H1 (cell line): ENCODE results near the gene CDH10. TPM values are rescaled to one million over a fixed set of nuclear protein-coding genes. Genes with fewer than 3 reads are reported as not detected.

Experiments used
- CTCF ChIA-PET: fragments of 300-600 bp; sonication (Branson Sonifier 250); formaldehyde crosslinking; loops from one replicate; lab custom pipeline; 2021; ENCODE audit not compliant: partially characterized antibody; lab: Charles Lee
- POLR2A ChIA-PET: fragments of 300-600 bp; sonication (Branson Sonifier 250); formaldehyde crosslinking; loops from one replicate; lab custom pipeline; 2021; ENCODE audit warnings: inconsistent platforms; ENCODE audit not compliant: partially characterized antibody; lab: Charles Lee
- DNase-seq, 2 experiments: peaks; one replicate each; pipeline versions ENCODE4 v3.0.0 to v3.0.0-alpha.2; 2010 to 2022; ENCODE audit warnings: low spot score in 2 of 2, low read depth in 1 of 2, mixed read lengths in 1 of 2
- FAIRE-seq: peaks from 2 replicates; lab custom pipeline; 2011; peaks lifted over from hg19 to GRCh38; lab: Jason Lieb, UNC
- H2AFZ ChIP-seq: 2 replicates; pipeline ENCODE4 v1.8.1; 2012; ENCODE audit warnings: low read length, inconsistent platforms
- H2AK5ac ChIP-seq: 2 replicates; pipeline ENCODE4 v1.6.1; 2013; ENCODE audit warnings: low read depth, low read length
- H2BK120ac ChIP-seq: replicated peaks from 2 replicates; pipeline ENCODE3; 2013; ENCODE audit warnings: low read depth, low read length, inconsistent platforms
- H2BK12ac ChIP-seq: 2 replicates; pipeline ENCODE4 v1.6.1; 2013; ENCODE audit warnings: low read depth, low read length
- H2BK15ac ChIP-seq: 2 replicates; pipeline ENCODE4 v1.6.1; 2013; ENCODE audit warnings: low read length
- H2BK20ac ChIP-seq: 2 replicates; pipeline ENCODE4 v1.6.1; 2013; ENCODE audit warnings: low read length
- H2BK5ac ChIP-seq: 2 replicates; pipeline ENCODE4 v1.6.1; 2013; ENCODE audit warnings: low read depth, low read length
- H3K14ac ChIP-seq: 2 replicates; pipeline ENCODE4 v1.6.1; 2013; ENCODE audit warnings: inconsistent platforms; ENCODE audit not compliant: insufficient read length
- H3K18ac ChIP-seq: 2 replicates; pipeline ENCODE4 v1.6.1; 2013; ENCODE audit warnings: low read length; ENCODE audit errors: extremely low read depth
- H3K23ac ChIP-seq: 2 replicates; pipeline ENCODE4 v1.6.1; 2013; ENCODE audit warnings: inconsistent platforms; ENCODE audit not compliant: insufficient read length
- H3K23me2 ChIP-seq: 2 replicates; pipeline ENCODE4 v1.6.1; 2013; ENCODE audit warnings: low read depth, low read length
- H3K27ac ChIP-seq: 2 replicates; pipeline ENCODE4 v1.6.1; 2011; ENCODE audit warnings: low read depth, low read length, inconsistent platforms
- H3K27me3 ChIP-seq, 4 experiments: replicated peaks in 1 of 4; 1 replicate in 1 of 4; 2 replicates in 3 of 4; pipeline versions ENCODE4 v1.6.1 to v1.8.1; 2011 to 2013; ENCODE audit warnings: low read length in 3 of 4, mild to moderate bottlenecking in 3 of 4, inconsistent platforms in 2 of 4, mixed read lengths in 2 of 4, moderate library complexity in 1 of 4; ENCODE audit not compliant: control insufficient read depth in 3 of 4, insufficient read depth in 3 of 4; ENCODE audit errors: extremely low read depth in 1 of 4
- H3K36me3 ChIP-seq, 4 experiments: 2 replicates each; pipeline versions ENCODE4 v1.6.1 to v1.8.1; 2011 to 2013; ENCODE audit warnings: mild to moderate bottlenecking in 4 of 4, low read length in 3 of 4, moderate library complexity in 2 of 4, control low read depth in 1 of 4, inconsistent platforms in 1 of 4; ENCODE audit not compliant: insufficient read depth in 4 of 4, control insufficient read depth in 2 of 4
- H3K4ac ChIP-seq: replicated peaks from 2 replicates; pipeline ENCODE3; 2013; ENCODE audit warnings: low read length, low read depth, mixed read lengths, inconsistent platforms; ENCODE audit not compliant: insufficient read length
- H3K4me1 ChIP-seq, 4 experiments: replicated peaks in 1 of 4; 1 replicate in 1 of 4; 2 replicates in 3 of 4; pipeline versions ENCODE4 v1.6.1 to v1.8.1; 2011 to 2013; ENCODE audit warnings: low read length in 3 of 4, inconsistent platforms in 2 of 4, mixed read lengths in 1 of 4; ENCODE audit not compliant: insufficient read depth in 4 of 4, control insufficient read depth in 3 of 4
- H3K4me2 ChIP-seq, 2 experiments: 2 replicates each; pipeline versions ENCODE4 v1.6.1 to v1.8.1; 2011 to 2013; ENCODE audit warnings: low read depth in 2 of 2, low read length in 2 of 2, control low read depth in 1 of 2, inconsistent platforms in 1 of 2, mild to moderate bottlenecking in 1 of 2; ENCODE audit not compliant: insufficient read depth in 1 of 2
- H3K4me3 ChIP-seq, 4 experiments: fragments of 200-600, 300-600 bp in 1 of 4; sonication (generic), shearing (Covaris generic), sonication (Bioruptor Twin) in 1 of 4; 2 replicates each; pipeline versions ENCODE4 v1.5.1 to v1.8.1; 2011 to 2016; ENCODE audit warnings: low read length in 4 of 4, low read depth in 3 of 4, control low read depth in 2 of 4, inconsistent platforms in 2 of 4, mild to moderate bottlenecking in 2 of 4, mixed read lengths in 1 of 4, moderate library complexity in 1 of 4; ENCODE audit not compliant: insufficient read depth in 2 of 4; ENCODE audit errors: extremely low read depth in 1 of 4
- H3K56ac ChIP-seq: replicated peaks from 2 replicates; pipeline ENCODE3; 2013; ENCODE audit warnings: low read depth, mild to moderate bottlenecking, mixed read lengths, low read length, inconsistent platforms; ENCODE audit not compliant: insufficient read length
- H3K79me1 ChIP-seq: 2 replicates; pipeline ENCODE4 v1.6.1; 2013; ENCODE audit warnings: low read depth, low read length, control low read depth
- H3K79me2 ChIP-seq, 2 experiments: 2 replicates each; pipeline versions ENCODE4 v1.6.1 to v1.8.1; 2012 to 2013; ENCODE audit warnings: low read length in 2 of 2, mild to moderate bottlenecking in 2 of 2, inconsistent platforms in 1 of 2; ENCODE audit not compliant: insufficient read depth in 2 of 2, control insufficient read depth in 1 of 2
- H3K9ac ChIP-seq, 4 experiments: replicated peaks in 1 of 4; 1 replicate in 1 of 4; 2 replicates in 3 of 4; pipeline versions ENCODE4 v1.6.1 to v1.8.1; 2011 to 2013; ENCODE audit warnings: low read depth in 3 of 4, low read length in 3 of 4, control low read depth in 2 of 4, mild to moderate bottlenecking in 2 of 4, moderate library complexity in 2 of 4, inconsistent platforms in 1 of 4; ENCODE audit errors: extremely low read depth in 1 of 4
- H3K9me3 ChIP-seq, 2 experiments: 2 replicates each; pipeline versions ENCODE4 v1.6.1 to v1.8.1; 2012 to 2013; ENCODE audit warnings: mild to moderate bottlenecking in 2 of 2, moderate library complexity in 2 of 2, control low read depth in 1 of 2, inconsistent platforms in 1 of 2, low read depth in 1 of 2, low read length in 1 of 2, mixed read lengths in 1 of 2; ENCODE audit not compliant: insufficient read depth in 2 of 2
- H4K20me1 ChIP-seq, 2 experiments: replicated peaks in 1 of 2; 2 replicates each; pipeline versions ENCODE3 to v1.8.1; 2011 to 2013; ENCODE audit warnings: inconsistent platforms in 2 of 2, low read length in 2 of 2, mild to moderate bottlenecking in 1 of 2; ENCODE audit not compliant: insufficient read depth in 2 of 2, control insufficient read depth in 1 of 2
- H4K5ac ChIP-seq: 2 replicates; pipeline ENCODE4 v1.6.1; 2013; ENCODE audit warnings: low read length, low read depth, mixed read lengths, inconsistent platforms; ENCODE audit not compliant: insufficient read length
- H4K8ac ChIP-seq: 2 replicates; pipeline ENCODE4 v1.8.0; 2013; ENCODE audit warnings: mild to moderate bottlenecking, moderate library complexity, low read length, inconsistent platforms; ENCODE audit not compliant: insufficient read depth; ENCODE audit errors: extremely low read depth
- H4K91ac ChIP-seq: replicated peaks from 2 replicates; pipeline ENCODE3; 2013; ENCODE audit warnings: low read length, mixed read lengths, inconsistent platforms; ENCODE audit not compliant: insufficient read length
- BRCA1 ChIP-seq: IDR thresholded peaks from 2 replicates; pipeline ENCODE4 v1.6.1; 2012; ENCODE audit warnings: low read depth, low read length, improper control_type of control experiment
- CBX8 ChIP-seq: fragments of 300-800, 300-1000 bp; sonication (generic); IDR thresholded peaks from 2 replicates; pipeline ENCODE4 v1.7.1; 2016; ENCODE audit warnings: low read depth, low read length, borderline replicate concordance
- HDAC2 ChIP-seq, 2 experiments: fragments of 300-600 bp in 1 of 2; sonication (generic) in 1 of 2; IDR thresholded peaks; 2 replicates each; pipeline ENCODE4 v1.6.1; 2011 to 2012; ENCODE audit warnings: low read depth in 2 of 2, low read length in 2 of 2, mild to moderate bottlenecking in 2 of 2, moderate library complexity in 2 of 2, borderline replicate concordance in 1 of 2, inconsistent platforms in 1 of 2
- SIX5 ChIP-seq: IDR thresholded peaks from 2 replicates; pipeline ENCODE4 v1.6.1; 2011; ENCODE audit warnings: mild to moderate bottlenecking, low read depth, low read length
- SUZ12 ChIP-seq: fragments of 200-600 bp; sonication (generic); IDR thresholded peaks from 2 replicates; pipeline ENCODE4 v1.6.1; 2012; ENCODE audit warnings: mild to moderate bottlenecking, inconsistent platforms, low read length, moderate library complexity, mixed read lengths
- TAF1 ChIP-seq: IDR thresholded peaks from 2 replicates; pipeline ENCODE4 v1.6.1; 2011; ENCODE audit warnings: mild to moderate bottlenecking, low read depth, low read length
- TCF12 ChIP-seq: IDR thresholded peaks from 2 replicates; pipeline ENCODE4 v1.6.1; 2011; ENCODE audit warnings: low read depth, mild to moderate bottlenecking, low read length
- WGBS, 2 experiments: shearing (Covaris generic) in 1 of 2; methylation state at CpG; one replicate each; pipeline versions ENCODE4 v1.1.6 to v1.1.7; 2013 to 2015; ENCODE audit warnings: low lambda C conversion rate in 2 of 2, mixed read lengths in 2 of 2, inconsistent platforms in 1 of 2, low coverage in 1 of 2, missing lambda C conversion rate in 1 of 2; ENCODE audit not compliant: insufficient replicate concordance in 2 of 2, insufficient coverage in 1 of 2, insufficient read length in 1 of 2; ENCODE audit errors: extremely low coverage in 1 of 2, missing lambda C conversion rate in 1 of 2; 5-methylcytosine and 5-hydroxymethylcytosine counted together
- polyA plus RNA-seq, 7 experiments: library from polyadenylated mRNA; depleted of rRNA in 3 of 7; stranded (reverse) in 5 of 7; unstranded in 2 of 7; fragments of >200 nt in 5 of 7; fragments of 200-250 nt in 2 of 7; gene quantifications; 1 replicate in 5 of 7; 2 replicates in 1 of 7; 4 replicates in 1 of 7; pipeline versions ENCODE4 v1.2.1 to v1.2.3, GENCODE V29; 2011 to 2013; ENCODE audit warnings: missing spikeins in 2 of 7, mixed read lengths in 2 of 7
- total RNA-seq: library from RNA; stranded (reverse); fragmentation: NEBNext Ultra II Directional; extraction: Animal tissue kit (Norgen Biotek cat#: 25700); gene quantifications from 2 replicates; pipeline ENCODE4 v1.2.1, GENCODE V29; 2021
- TF ChIP-seq, protein P1 (sequence below): IDR thresholded peaks from 2 replicates; pipeline ENCODE4 v1.6.1; 2011; ENCODE audit warnings: low read length, improper control_type of control experiment

The CDH10 gene
- total and polyA plus RNA-seq, 2 of the 8 experiments (the other 6 are each of a cell fraction or from before 2014, with no cell fraction given): 0.11 TPM; not detected in 1

GRCh38 chr5:24538346-24538745 is 106.4 kb downstream of the CDH10 start:
- H3K27me3 ChIP-seq: no peaks in the 10 kb centered on the region
- WGBS, 2 experiments: 95% methylated on average over 1 of the region's 1 CpG; no CpG with 5 or more reads in 1 of the 2 experiments
- CTCF ChIA-PET: interaction anchor here (1.2 kb wide), 1 partner anchor 14 kb away, joined by 3 read pairs; no protein-coding TSS in a partner anchor
- POLR2A ChIA-PET: no interaction called here
- no peak overlapping the region for H4K91ac ChIP-seq
- no peak overlapping the region for H2BK20ac ChIP-seq
- no peak overlapping the region for H2BK120ac ChIP-seq
- no peak overlapping the region for H3K4ac ChIP-seq
- no peaks in the 10 kb centered on the region for H3K79me1 ChIP-seq
- no peaks in the 10 kb centered on the region for H3K36me3 ChIP-seq
- TF ChIP-seq TAF1 (no peak), CBX8 (no peak), SUZ12 (no peak), SIX5 (no peak), HDAC2 (IDR thresholded peaks at IDR 0.05; ENCODE audit: borderline replicate concordance in 1 of 2, low read depth in 2 of 2, low read length in 2 of 2) (no peak), TCF12 (no peak), BRCA1 (no peak)
- TF ChIP-seq, protein P1, sequence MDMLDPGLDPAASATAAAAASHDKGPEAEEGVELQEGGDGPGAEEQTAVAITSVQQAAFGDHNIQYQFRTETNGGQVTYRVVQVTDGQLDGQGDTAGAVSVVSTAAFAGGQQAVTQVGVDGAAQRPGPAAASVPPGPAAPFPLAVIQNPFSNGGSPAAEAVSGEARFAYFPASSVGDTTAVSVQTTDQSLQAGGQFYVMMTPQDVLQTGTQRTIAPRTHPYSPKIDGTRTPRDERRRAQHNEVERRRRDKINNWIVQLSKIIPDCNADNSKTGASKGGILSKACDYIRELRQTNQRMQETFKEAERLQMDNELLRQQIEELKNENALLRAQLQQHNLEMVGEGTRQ: no peak
- no peak overlapping the region for H2AFZ ChIP-seq
- H2BK15ac ChIP-seq: no peak overlapping the region
- FAIRE-seq: no peak
- no peak overlapping the region for H2AK5ac ChIP-seq
- H3K56ac ChIP-seq: no peak overlapping the region
- no peaks in the 10 kb centered on the region for H3K79me2 ChIP-seq
- H3K18ac ChIP-seq: no peak overlapping the region
- H2BK12ac ChIP-seq: no peak overlapping the region
- H4K8ac ChIP-seq: no peak overlapping the region
- H2BK5ac ChIP-seq: no peak overlapping the region
- no peak overlapping the region for H3K14ac ChIP-seq
- H3K4me2 ChIP-seq: no peak overlapping the region
- no peak overlapping the region for H3K9ac ChIP-seq
- H3K4me1 ChIP-seq: no peaks in the 10 kb centered on the region; a peak in 1 of 7 replicates
- DNase-seq: no peak
- no peak overlapping the region for H3K27ac ChIP-seq
- H3K23me2 ChIP-seq: no peaks in the 10 kb centered on the region
- H4K5ac ChIP-seq: no peak overlapping the region
- H3K4me3 ChIP-seq: no peak overlapping the region
- H3K9me3 ChIP-seq: no peaks in the 10 kb centered on the region
- H3K23ac ChIP-seq: no peak overlapping the region
- no peaks in the 10 kb centered on the region for H4K20me1 ChIP-seq
